Upper lobe of left lung (tissue), 6 donors: ENCODE data around the gene KCNIP4. TPM values are rescaled to one million over a fixed set of nuclear protein-coding genes. Genes with fewer than 3 reads are reported as not detected.

Experiments
- ATAC-seq, 2 donors: fragments of 200-7000 bp; cut with Tn5 transposase; one replicate each; pipeline ENCODE4 v1.9.1; 2022; ENCODE audit warnings: mild to moderate bottlenecking in 2 of 2, moderate library complexity in 2 of 2; ENCODE audit not compliant: low FRiP score in 2 of 2
- DNase-seq, 2 donors: peaks; one replicate each; pipeline ENCODE4 v3.0.0-alpha.2; 2019 to 2020
- H3K27ac ChIP-seq, 4 donors: fragments of 200-600 bp; sonication (generic); one replicate each; pipeline ENCODE4 v1.5.1; 2016 to 2019
- H3K27me3 ChIP-seq, 4 donors: fragments of 200-600 bp; sonication (generic); one replicate each; pipeline ENCODE4 v1.5.1; 2017 to 2019
- H3K36me3 ChIP-seq, 4 donors: fragments of 200-600 bp; sonication (generic); one replicate each; pipeline ENCODE4 v1.5.1; 2016 to 2019
- H3K4me1 ChIP-seq, 4 donors: fragments of 200-600 bp; sonication (generic); one replicate each; pipeline ENCODE4 v1.5.1; 2018 to 2019
- H3K4me3 ChIP-seq, 4 donors: fragments of 200-600 bp; sonication (generic); one replicate each; pipeline ENCODE4 v1.5.1; 2017 to 2019; ENCODE audit warnings: mild to moderate bottlenecking in 2 of 4, moderate library complexity in 1 of 4
- H3K9me3 ChIP-seq, 4 donors: fragments of 200-600 bp; sonication (generic); one replicate each; pipeline ENCODE4 v1.5.1; 2018 to 2019
- CTCF ChIP-seq, 6 experiments: fragments of 450-650 bp in 4 of 6; fragments of 200-600 bp in 2 of 6; sonication (generic) in 2 of 6; IDR thresholded peaks; one replicate each; pipeline ENCODE4 v1.5.1; 2016 to 2019; ENCODE audit warnings: antibody characterized with exemption in 6 of 6
- EP300 ChIP-seq, 4 donors: sonication (generic); formaldehyde crosslinking; IDR thresholded peaks; one replicate each; pipeline ENCODE4 v1.5.1; 2017; ENCODE audit warnings: antibody characterized with exemption in 4 of 4, control low read depth in 2 of 4
- POLR2A ChIP-seq, 4 donors: fragments of 450-650 bp; IDR thresholded peaks; one replicate each; pipeline ENCODE4 v1.5.1; 2016 to 2017; ENCODE audit warnings: antibody characterized with exemption in 4 of 4, mild to moderate bottlenecking in 2 of 4
- POLR2AphosphoS5 ChIP-seq, 2 donors: sonication (generic); formaldehyde crosslinking; IDR thresholded peaks; one replicate each; pipeline ENCODE4 v1.5.1; 2017; ENCODE audit warnings: antibody characterized with exemption in 2 of 2
- WGBS, 2 donors: methylation state at CpG; one replicate each; pipeline ENCODE4 v1.1.5; 2017 to 2018; 5-methylcytosine and 5-hydroxymethylcytosine counted together
- total RNA-seq, 6 donors: library from RNA; depleted of rRNA in 4 of 6; stranded (reverse); fragments of >200 nt in 4 of 6; gene quantifications; one replicate each; pipeline versions ENCODE4 v1.1.0 to v1.2.1, GENCODE V29; 2016 to 2021
- donor health status: DM: no; HTN: no; CAD: no; lungs with moderate emphysema.
- donor health status: DM: no; HTN: yes; CAD: no; lungs with severe emphysema.

Gene KCNIP4
- total RNA-seq, 6 donors from 2014 or later = 0.20 TPM; not detected in 5

GRCh38 chr4:21952549-21952948, 4.0 kb upstream of the KCNIP4 start:
- Histone ChIP-seq H3K36me3 (no peaks in the 10 kb centered on the region), H3K4me1 (peaks cover 0 to 15% (median 3%) of the 10 kb centered on the region in 4 donors), H3K27ac (no peak overlapping the region), H3K27me3 (peaks cover 0 to 6% (median 1%) of the 10 kb centered on the region in 4 donors), H3K4me3 (no peak overlapping the region), H3K9me3 (no peaks in the 10 kb centered on the region)
- no peak for ATAC-seq
- no peak for DNase-seq
- 66 to 71% methylated on average over 3 of the region's 3 CpGs for WGBS, 2 donors
- TF ChIP-seq POLR2A (IDR thresholded peaks at IDR 0.05) = no peak
- TF ChIP-seq CTCF (IDR thresholded peaks at IDR 0.05) = no peak
- no peak for TF ChIP-seq EP300 (IDR thresholded peaks at IDR 0.05)
- no peak for TF ChIP-seq POLR2AphosphoS5 (IDR thresholded peaks at IDR 0.05)

GRCh38 chr4:21949073-21949457, 493 bp upstream of the KCNIP4 start:
- Histone ChIP-seq H3K27ac (no peak overlapping the region), H3K27me3 (peaks cover 0 to 6% (median 1%) of the 10 kb centered on the region in 4 donors), H3K4me1 (peaks cover 0 to 15% (median 3%) of the 10 kb centered on the region in 4 donors), H3K36me3 (no peaks in the 10 kb centered on the region), H3K9me3 (no peaks in the 10 kb centered on the region), H3K4me3 (peak overlapping the region in 3 of 4 donors; percentile 27 to 39 (median 29))
- WGBS, 2 donors = 0 to 14% methylated on average over 2 to 19 of the region's 26 CpGs
- peak in 1 of 2 donors; percentile 20 for DNase-seq
- TF ChIP-seq EP300 (IDR thresholded peaks at IDR 0.05) (no peak), POLR2A (IDR thresholded peaks at IDR 0.05) (no peak), POLR2AphosphoS5 (IDR thresholded peaks at IDR 0.05) (no peak), CTCF (IDR thresholded peaks at IDR 0.05) (no peak)
- ATAC-seq = no peak

GRCh38 chr4:21947791-21948346, 703 bp downstream of the KCNIP4 start:
- peaks cover 0 to 15% (median 3%) of the 10 kb centered on the region in 4 donors for H3K4me1 ChIP-seq
- no peak overlapping the region for H3K27ac ChIP-seq
- 27 to 35% methylated on average over 18 of the region's 18 CpGs for WGBS, 2 donors
- no peak overlapping the region for H3K4me3 ChIP-seq
- no peak for TF ChIP-seq POLR2A (IDR thresholded peaks at IDR 0.05)
- TF ChIP-seq CTCF (IDR thresholded peaks at IDR 0.05) = no peak
- TF ChIP-seq POLR2AphosphoS5 (IDR thresholded peaks at IDR 0.05) = no peak
- TF ChIP-seq EP300 (IDR thresholded peaks at IDR 0.05) = no peak
- DNase-seq (no peak), ATAC-seq (no peak)
- H3K9me3 ChIP-seq = no peaks in the 10 kb centered on the region
- peaks cover 0 to 6% (median 1%) of the 10 kb centered on the region in 4 donors for H3K27me3 ChIP-seq
- H3K36me3 ChIP-seq = no peaks in the 10 kb centered on the region

GRCh38 chr4:21946858-21947257, 1.7 kb downstream of the KCNIP4 start:
- peaks cover 0 to 15% (median 3%) of the 10 kb centered on the region in 4 donors for H3K4me1 ChIP-seq
- H3K27ac ChIP-seq = no peak overlapping the region
- no peaks in the 10 kb centered on the region for H3K9me3 ChIP-seq
- ATAC-seq (no peak), DNase-seq (no peak)
- no peak overlapping the region for H3K4me3 ChIP-seq
- no peaks in the 10 kb centered on the region for H3K36me3 ChIP-seq
- 79 to 81% methylated on average over 6 of the region's 6 CpGs for WGBS, 2 donors
- peaks cover 0 to 6% (median 1%) of the 10 kb centered on the region in 4 donors for H3K27me3 ChIP-seq
- no peak for TF ChIP-seq POLR2AphosphoS5 (IDR thresholded peaks at IDR 0.05)
- no peak for TF ChIP-seq EP300 (IDR thresholded peaks at IDR 0.05)
- TF ChIP-seq POLR2A (IDR thresholded peaks at IDR 0.05) = no peak
- TF ChIP-seq CTCF (IDR thresholded peaks at IDR 0.05) = no peak
